Activated T-helper 1 cell treated with anti-CD3 and anti-CD28 coated beads, Interleukin-12 subunit alpha, Interleukin-12 subunit beta, Interleukin-2, Interleukin-4 antibody, amounts not matched to agents 30 ng/mL and 10 ng/mL and 1 ng/mL, durations not matched to agents 14 hours and 24 hours and 36 hours (primary cell): ENCODE results near the gene PAFAH1B1. TPM values are rescaled to one million over a fixed set of nuclear protein-coding genes. Genes with fewer than 3 reads are reported as not detected.

Experiments used
- DNase-seq: peaks from one replicate; pipeline ENCODE4 v3.0.0; 2021; ENCODE audit warnings: low spot score
- H3K27ac Mint-ChIP-seq: one replicate; pipeline ENCODE4 v1.8.0; 2021; ENCODE audit warnings: mild to moderate bottlenecking, mixed read lengths
- H3K27me3 Mint-ChIP-seq: one replicate; pipeline ENCODE4 v1.8.0; 2022; ENCODE audit warnings: mild to moderate bottlenecking, moderate library complexity, mixed read lengths; ENCODE audit not compliant: insufficient read depth
- H3K36me3 Mint-ChIP-seq: one replicate; pipeline ENCODE4 v1.8.0; 2021; ENCODE audit warnings: low read depth, mixed read lengths
- H3K4me1 Mint-ChIP-seq: one replicate; pipeline ENCODE4 v1.8.0; 2021; ENCODE audit warnings: low read depth, mixed read lengths
- H3K4me3 Mint-ChIP-seq: one replicate; pipeline ENCODE4 v1.8.0; 2021; ENCODE audit warnings: mild to moderate bottlenecking, moderate library complexity, mixed read lengths
- H3K9me3 Mint-ChIP-seq: one replicate; pipeline ENCODE4 v1.8.0; 2021; ENCODE audit warnings: mixed read lengths
- intact Hi-C: fragments of 100-400 bp; cut with micrococcal nuclease; formaldehyde crosslinking; loops from one replicate; pipeline ENCODE4 v1.15.1; 2024
- total RNA-seq: library from RNA; stranded (reverse); gene quantifications from 2 replicates; pipeline ENCODE4 v1.2.3, GENCODE V29; 2022

PAFAH1B1 gene
- total RNA-seq, 1 donor from 2014 or later = 167 TPM

- Mint-ChIP-seq H3K27ac (no peak overlapping the region), H3K36me3 (peaks cover 8% of the 10 kb centered on the region), H3K9me3 (no peaks in the 10 kb centered on the region), H3K4me3 (no peak overlapping the region), H3K27me3 (no peaks in the 10 kb centered on the region), H3K4me1 (no peaks in the 10 kb centered on the region)
- intact Hi-C loops = no loop called here
- DNase-seq = no peak
Observed at GRCh38 chr17:2700030-2700490, 106.6 kb downstream of the PAFAH1B1 start.

GRCh38 chr17:2700491-2701141 is 107.2 kb downstream of the PAFAH1B1 start:
- intact Hi-C loops = no loop called here

GRCh38 chr17:2701161-2701995 is 107.9 kb downstream of the PAFAH1B1 start:
- intact Hi-C loops = no loop called here
- Mint-ChIP-seq H3K9me3 (no peaks in the 10 kb centered on the region), H3K27ac (no peak overlapping the region), H3K4me3 (no peak overlapping the region), H3K4me1 (peaks cover 5% of the 10 kb centered on the region), H3K36me3 (peaks cover 8% of the 10 kb centered on the region), H3K27me3 (no peaks in the 10 kb centered on the region)
- DNase-seq = no peak

More at GRCh38 chr17:2700491-2701141, 107.2 kb downstream of the PAFAH1B1 start:
- no peak overlapping the region for H3K27ac Mint-ChIP-seq
- H3K9me3 Mint-ChIP-seq = no peaks in the 10 kb centered on the region
- H3K4me1 Mint-ChIP-seq = peaks cover 4% of the 10 kb centered on the region
- H3K36me3 Mint-ChIP-seq = peaks cover 8% of the 10 kb centered on the region
- DNase-seq = no peak
- H3K4me3 Mint-ChIP-seq = no peak overlapping the region
- no peaks in the 10 kb centered on the region for H3K27me3 Mint-ChIP-seq

GRCh38 chr17:2701996-2702741 is 108.7 kb downstream of the PAFAH1B1 start:
- intact Hi-C loops = no loop called here
- no peaks in the 10 kb centered on the region for H3K27me3 Mint-ChIP-seq
- no peak overlapping the region for H3K4me3 Mint-ChIP-seq
- no peak overlapping the region for H3K27ac Mint-ChIP-seq
- H3K9me3 Mint-ChIP-seq = no peaks in the 10 kb centered on the region
- H3K36me3 Mint-ChIP-seq = peaks cover 3% of the 10 kb centered on the region
- DNase-seq = no peak
- peaks cover 5% of the 10 kb centered on the region for H3K4me1 Mint-ChIP-seq

- peaks cover 5% of the 10 kb centered on the region for H3K4me1 Mint-ChIP-seq
Observed at GRCh38 chr17:2703181-2703580, 109.7 kb downstream of the PAFAH1B1 start.

GRCh38 chr17:2703606-2704005 is 110.2 kb downstream of the PAFAH1B1 start:
- no peaks in the 10 kb centered on the region for H3K27me3 Mint-ChIP-seq
- DNase-seq = no peak
- H3K27ac Mint-ChIP-seq = no peak overlapping the region
- H3K4me3 Mint-ChIP-seq = no peak overlapping the region
- H3K9me3 Mint-ChIP-seq = no peaks in the 10 kb centered on the region
- peaks cover 5% of the 10 kb centered on the region for H3K4me1 Mint-ChIP-seq
- intact Hi-C loops = no loop called here
- peaks cover 3% of the 10 kb centered on the region for H3K36me3 Mint-ChIP-seq

More at GRCh38 chr17:2703181-2703580, 109.7 kb downstream of the PAFAH1B1 start:
- no peak for DNase-seq
- H3K27me3 Mint-ChIP-seq = no peaks in the 10 kb centered on the region
- no peak overlapping the region for H3K27ac Mint-ChIP-seq
- H3K9me3 Mint-ChIP-seq = no peaks in the 10 kb centered on the region
- peaks cover 3% of the 10 kb centered on the region for H3K36me3 Mint-ChIP-seq
- H3K4me3 Mint-ChIP-seq = no peak overlapping the region
- intact Hi-C loops = no loop called here

GRCh38 chr17:2704031-2704889 is 110.8 kb downstream of the PAFAH1B1 start:
- Mint-ChIP-seq H3K36me3 (peaks cover 3% of the 10 kb centered on the region), H3K4me1 (peaks cover 12% of the 10 kb centered on the region), H3K4me3 (no peak overlapping the region), H3K9me3 (no peaks in the 10 kb centered on the region), H3K27me3 (no peaks in the 10 kb centered on the region), H3K27ac (no peak overlapping the region)
- DNase-seq = no peak
- intact Hi-C loops = no loop called here

- H3K4me1 Mint-ChIP-seq = peaks cover 18% of the 10 kb centered on the region
- H3K36me3 Mint-ChIP-seq = peaks cover 3% of the 10 kb centered on the region
- no peaks in the 10 kb centered on the region for H3K27me3 Mint-ChIP-seq
- intact Hi-C loops = no loop called here
- no peak overlapping the region for H3K4me3 Mint-ChIP-seq
- no peak overlapping the region for H3K27ac Mint-ChIP-seq
- H3K9me3 Mint-ChIP-seq = no peaks in the 10 kb centered on the region
- no peak for DNase-seq
Observed at GRCh38 chr17:2704890-2705248, 111.4 kb downstream of the PAFAH1B1 start.

GRCh38 chr17:2705263-2705662 is 111.8 kb downstream of the PAFAH1B1 start:
- intact Hi-C loops = no loop called here

GRCh38 chr17:2705888-2706795 is 112.7 kb downstream of the PAFAH1B1 start:
- Mint-ChIP-seq H3K4me3 (no peak overlapping the region), H3K27me3 (no peaks in the 10 kb centered on the region), H3K27ac (peak overlapping the region; percentile 27), H3K36me3 (peaks cover 3% of the 10 kb centered on the region), H3K4me1 (peaks cover 28% of the 10 kb centered on the region), H3K9me3 (no peaks in the 10 kb centered on the region)
- intact Hi-C loops = no loop called here
- no peak for DNase-seq

More at GRCh38 chr17:2705263-2705662, 111.8 kb downstream of the PAFAH1B1 start:
- Mint-ChIP-seq H3K27ac (peak overlapping the region; percentile 27), H3K9me3 (no peaks in the 10 kb centered on the region), H3K4me1 (peaks cover 22% of the 10 kb centered on the region), H3K4me3 (no peak overlapping the region), H3K27me3 (no peaks in the 10 kb centered on the region), H3K36me3 (peaks cover 3% of the 10 kb centered on the region)
- no peak for DNase-seq

- Mint-ChIP-seq H3K27me3 (no peaks in the 10 kb centered on the region), H3K4me3 (no peak overlapping the region), H3K9me3 (no peaks in the 10 kb centered on the region), H3K27ac (no peak overlapping the region), H3K4me1 (peaks cover 30% of the 10 kb centered on the region), H3K36me3 (peaks cover 3% of the 10 kb centered on the region)
- intact Hi-C loops = no loop called here
- DNase-seq = no peak
Observed at GRCh38 chr17:2706911-2707510, 113.6 kb downstream of the PAFAH1B1 start.
